Measurements from ENCODE around the gene TBCK. TPM values are rescaled to one million over a fixed set of nuclear protein-coding genes. Genes with fewer than 3 reads are reported as not detected.

The TBCK gene
- total RNA-seq, 1 donor from 2014 or later: 25.8 TPM

GRCh38 chr4:106337916-106338315 is 21.9 kb upstream of the TBCK start:
- FAIRE-seq (no peak), DNase-seq (ENCODE audit: low read depth) (no peak)
- Histone ChIP-seq H3K4me3 (ENCODE audit: insufficient read depth, low read depth, low read length) (no peak overlapping the region), H2AFZ (ENCODE audit: low read depth, low read length) (no peak overlapping the region), H3K9ac (ENCODE audit: low read length) (no peak overlapping the region), H3K27ac (ENCODE audit: low read depth, low read length) (no peak overlapping the region), H3K9me3 (ENCODE audit: insufficient read depth, low read depth, low read length) (peaks cover 2% of the 10 kb centered on the region), H3K27me3 (ENCODE audit: insufficient read depth, low read length) (no peaks in the 10 kb centered on the region), H3K36me3 (ENCODE audit: insufficient read depth, low read length) (peaks cover 37% of the 10 kb centered on the region), H4K20me1 (ENCODE audit: insufficient read depth, low read length) (peaks cover 18% of the 10 kb centered on the region), H3K79me2 (ENCODE audit: insufficient read depth, low read length) (peaks cover 35% of the 10 kb centered on the region), H3K4me2 (ENCODE audit: low read length) (no peak overlapping the region), H3K4me1 (ENCODE audit: insufficient read depth, low read length) (no peaks in the 10 kb centered on the region)
- Mint-ChIP-seq H3K27ac (ENCODE audit: unreplicated experiment) (no peak overlapping the region), H3K4me1 (ENCODE audit: low read depth, unreplicated experiment) (no peaks in the 10 kb centered on the region), H3K9me3 (ENCODE audit: unreplicated experiment) (peaks cover 2% of the 10 kb centered on the region), H3K4me3 (ENCODE audit: unreplicated experiment) (no peak overlapping the region), H3K27me3 (ENCODE audit: low read depth, unreplicated experiment) (no peaks in the 10 kb centered on the region), H3K36me3 (ENCODE audit: low read depth, unreplicated experiment) (peaks cover 43% of the 10 kb centered on the region)
- no peak for TF ChIP-seq EZH2 (IDR thresholded peaks at IDR 0.05; ENCODE audit: insufficient read depth, low read length)
- no peak for TF ChIP-seq CTCF (IDR thresholded peaks at IDR 0.05; ENCODE audit: insufficient read depth, low read depth, low read length)

DNA sequence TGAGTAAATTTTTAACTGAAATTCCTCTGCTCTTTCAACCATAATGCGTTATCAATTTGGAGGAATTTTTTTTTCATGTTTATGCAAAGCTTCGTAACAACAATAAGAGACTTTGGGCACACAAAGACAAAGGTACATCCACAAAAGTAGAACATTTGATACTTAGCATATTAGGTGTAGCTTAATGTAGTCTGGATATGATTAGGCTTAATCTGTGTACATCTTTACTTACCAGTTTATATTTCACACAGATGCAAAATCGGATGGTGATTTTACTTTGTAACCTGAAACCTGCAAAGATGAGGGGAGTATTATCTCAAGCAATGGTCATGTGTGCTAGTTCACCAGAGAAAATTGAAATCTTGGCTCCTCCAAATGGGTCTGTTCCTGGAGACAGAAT is 20.6 kb upstream of the TBCK start:
- Histone ChIP-seq H3K27me3 (ENCODE audit: insufficient read depth, low read length) (no peaks in the 10 kb centered on the region), H3K27ac (ENCODE audit: low read depth, low read length) (no peak overlapping the region), H4K20me1 (ENCODE audit: insufficient read depth, low read length) (peaks cover 8% of the 10 kb centered on the region), H3K4me2 (ENCODE audit: low read length) (no peak overlapping the region), H3K4me1 (ENCODE audit: insufficient read depth, low read length) (no peaks in the 10 kb centered on the region), H3K36me3 (ENCODE audit: insufficient read depth, low read length) (peaks cover 40% of the 10 kb centered on the region), H3K4me3 (ENCODE audit: insufficient read depth, low read depth, low read length) (no peak overlapping the region), H3K9ac (ENCODE audit: low read length) (no peak overlapping the region), H3K9me3 (ENCODE audit: insufficient read depth, low read depth, low read length) (peaks cover 2% of the 10 kb centered on the region), H3K79me2 (ENCODE audit: insufficient read depth, low read length) (peaks cover 22% of the 10 kb centered on the region), H2AFZ (ENCODE audit: low read depth, low read length) (no peak overlapping the region)
- FAIRE-seq: no peak
- Mint-ChIP-seq H3K4me3 (ENCODE audit: unreplicated experiment) (no peak overlapping the region), H3K36me3 (ENCODE audit: low read depth, unreplicated experiment) (peaks cover 41% of the 10 kb centered on the region), H3K27me3 (ENCODE audit: low read depth, unreplicated experiment) (no peaks in the 10 kb centered on the region), H3K27ac (ENCODE audit: unreplicated experiment) (no peak overlapping the region), H3K4me1 (ENCODE audit: low read depth, unreplicated experiment) (no peaks in the 10 kb centered on the region), H3K9me3 (ENCODE audit: unreplicated experiment) (peaks cover 2% of the 10 kb centered on the region)
- no peak for DNase-seq (ENCODE audit: low read depth)
- no peak for TF ChIP-seq CTCF (IDR thresholded peaks at IDR 0.05; ENCODE audit: insufficient read depth, low read depth, low read length)
- TF ChIP-seq EZH2 (IDR thresholded peaks at IDR 0.05; ENCODE audit: insufficient read depth, low read length): no peak

GRCh38 chr4:106334741-106335470 is 18.9 kb upstream of the TBCK start:
- Mint-ChIP-seq H3K27ac (ENCODE audit: unreplicated experiment) (no peak overlapping the region), H3K4me1 (ENCODE audit: low read depth, unreplicated experiment) (no peaks in the 10 kb centered on the region), H3K27me3 (ENCODE audit: low read depth, unreplicated experiment) (no peaks in the 10 kb centered on the region), H3K4me3 (ENCODE audit: unreplicated experiment) (no peak overlapping the region), H3K36me3 (ENCODE audit: low read depth, unreplicated experiment) (peaks cover 32% of the 10 kb centered on the region), H3K9me3 (ENCODE audit: unreplicated experiment) (peaks cover 2% of the 10 kb centered on the region)
- Histone ChIP-seq H3K9me3 (ENCODE audit: insufficient read depth, low read depth, low read length) (peaks cover 2% of the 10 kb centered on the region), H3K27ac (ENCODE audit: low read depth, low read length) (no peak overlapping the region), H3K36me3 (ENCODE audit: insufficient read depth, low read length) (peaks cover 46% of the 10 kb centered on the region), H3K27me3 (ENCODE audit: insufficient read depth, low read length) (no peaks in the 10 kb centered on the region), H3K9ac (ENCODE audit: low read length) (no peak overlapping the region), H3K79me2 (ENCODE audit: insufficient read depth, low read length) (peaks cover 6% of the 10 kb centered on the region), H3K4me2 (ENCODE audit: low read length) (peak overlapping the region; percentile 10), H3K4me1 (ENCODE audit: insufficient read depth, low read length) (no peaks in the 10 kb centered on the region), H4K20me1 (ENCODE audit: insufficient read depth, low read length) (no peaks in the 10 kb centered on the region), H2AFZ (ENCODE audit: low read depth, low read length) (no peak overlapping the region), H3K4me3 (ENCODE audit: insufficient read depth, low read depth, low read length) (no peak overlapping the region)
- no peak for TF ChIP-seq CTCF (IDR thresholded peaks at IDR 0.05; ENCODE audit: insufficient read depth, low read depth, low read length)
- TF ChIP-seq EZH2 (IDR thresholded peaks at IDR 0.05; ENCODE audit: insufficient read depth, low read length): no peak
- no peak for DNase-seq (ENCODE audit: low read depth)
- FAIRE-seq: no peak

Measured in astrocyte (in vitro differentiated cells and primary cell).